IMR-90 (cell line): ENCODE measurements around the gene THADA. TPM values are rescaled to one million over a fixed set of nuclear protein-coding genes. Genes with fewer than 3 reads are reported as not detected.

Experiments
- ATAC-seq: fragments of 200-7000 bp; cut with Tn5 transposase; 2 replicates; pipeline ENCODE4 v1.9.1; 2020; ENCODE audit warnings: low read depth, mild to moderate bottlenecking, moderate library complexity
- BruUV-seq: library from RNA; stranded (reverse); fragments of 400-500 nt; replicated peaks from 2 replicates; lab custom pipeline; 2021; lab: Mats Ljungman, UMichigan
- CTCF ChIA-PET: fragments of 300-600 bp; formaldehyde crosslinking; extraction: SDS; loops from one replicate; lab custom pipeline; 2021; ENCODE audit warnings: antibody characterized with exemption; lab: Yijun Ruan, JAX
- POLR2A ChIA-PET: fragments of 300-600 bp; sonication (Branson Sonifier 250); formaldehyde crosslinking; loops from one replicate; lab custom pipeline; 2022; ENCODE audit warnings: antibody characterized with exemption; ENCODE audit not compliant: unreplicated experiment; lab: Charles Lee
- DNase-seq: peaks from one replicate; pipeline ENCODE4 v3.0.0; 2013
- H2AFZ ChIP-seq: replicated peaks from 2 replicates; pipeline ENCODE3; 2013; ENCODE audit warnings: low read length, mild to moderate bottlenecking; ENCODE audit not compliant: poor library complexity
- H2AK5ac ChIP-seq: 2 replicates; pipeline ENCODE4 v1.6.1; 2013; ENCODE audit warnings: low read depth, low read length, inconsistent platforms
- H2AK9ac ChIP-seq: replicated peaks from 2 replicates; pipeline ENCODE3; 2013; ENCODE audit warnings: mild to moderate bottlenecking, low read depth, low read length, moderate library complexity; ENCODE audit not compliant: poor library complexity
- H2BK120ac ChIP-seq: 2 replicates; pipeline ENCODE4 v1.6.1; 2013; ENCODE audit warnings: low read depth, low read length, inconsistent platforms
- H2BK15ac ChIP-seq: 3 replicates; pipeline ENCODE4 v1.6.1; 2013; ENCODE audit warnings: low read depth, low read length, inconsistent platforms
- H2BK20ac ChIP-seq: 2 replicates; pipeline ENCODE4 v1.6.1; 2013; ENCODE audit warnings: low read depth, mild to moderate bottlenecking, inconsistent platforms, low read length, moderate library complexity
- H2BK5ac ChIP-seq: 2 replicates; pipeline ENCODE4 v1.6.1; 2013; ENCODE audit warnings: mild to moderate bottlenecking, low read depth, low read length, inconsistent platforms; ENCODE audit not compliant: poor library complexity, severe bottlenecking
- H3K14ac ChIP-seq: replicated peaks from 2 replicates; pipeline ENCODE4 v1.6.1; 2013; ENCODE audit warnings: low read depth, low read length, inconsistent platforms
- H3K18ac ChIP-seq: 2 replicates; pipeline ENCODE4 v1.6.1; 2013; ENCODE audit warnings: low read depth, low read length, control low read depth
- H3K23ac ChIP-seq: 2 replicates; pipeline ENCODE4 v1.6.1; 2013; ENCODE audit warnings: low read depth, low read length, inconsistent platforms
- H3K27ac ChIP-seq: 2 replicates; pipeline ENCODE4 v1.5.1; 2013; ENCODE audit warnings: mild to moderate bottlenecking, control low read depth, low read length; ENCODE audit not compliant: insufficient read depth
- H3K27me3 ChIP-seq: 2 replicates; pipeline ENCODE4 v1.6.1; 2013; ENCODE audit warnings: low read length; ENCODE audit not compliant: control insufficient read depth, insufficient read depth
- H3K36me3 ChIP-seq: 2 replicates; pipeline ENCODE4 v1.6.1; 2013; ENCODE audit warnings: low read length, mixed read lengths; ENCODE audit not compliant: control insufficient read depth, insufficient read depth
- H3K4ac ChIP-seq: 2 replicates; pipeline ENCODE4 v1.6.1; 2013; ENCODE audit warnings: low read depth, low read length, inconsistent platforms
- H3K4me1 ChIP-seq: 2 replicates; pipeline ENCODE4 v1.6.1; 2013; ENCODE audit warnings: low read length, mixed read lengths; ENCODE audit not compliant: control insufficient read depth, insufficient read depth
- H3K4me2 ChIP-seq: 2 replicates; pipeline ENCODE4 v1.6.1; 2013; ENCODE audit warnings: low read depth, mild to moderate bottlenecking, control low read depth, low read length, moderate library complexity
- H3K4me3 ChIP-seq: 2 replicates; pipeline ENCODE4 v1.5.1; 2013; ENCODE audit warnings: low read depth, mild to moderate bottlenecking, control low read depth, low read length, moderate library complexity; ENCODE audit not compliant: insufficient read depth
- H3K56ac ChIP-seq: 2 replicates; pipeline ENCODE4 v1.6.1; 2013; ENCODE audit warnings: low read length, inconsistent platforms; ENCODE audit not compliant: insufficient read depth; ENCODE audit errors: extremely low read depth
- H3K79me1 ChIP-seq, 2 experiments: 2 replicates each; pipeline ENCODE4 v1.6.1; 2013; ENCODE audit warnings: low read length in 2 of 2, inconsistent platforms in 1 of 2, low read depth in 1 of 2
- H3K9ac ChIP-seq: 2 replicates; pipeline ENCODE4 v1.6.1; 2013; ENCODE audit warnings: low read depth, low read length, control low read depth
- H3K9me1 ChIP-seq: 2 replicates; pipeline ENCODE4 v1.6.1; 2013; ENCODE audit warnings: low read length, inconsistent platforms; ENCODE audit not compliant: insufficient read depth
- H3K9me3 ChIP-seq: 2 replicates; pipeline ENCODE4 v1.6.1; 2013; ENCODE audit warnings: low read length; ENCODE audit not compliant: control insufficient read depth, insufficient read depth
- H4K20me1 ChIP-seq: 2 replicates; pipeline ENCODE4 v1.6.1; 2013; ENCODE audit warnings: low read length, inconsistent platforms; ENCODE audit not compliant: insufficient read depth
- H4K5ac ChIP-seq: 2 replicates; pipeline ENCODE4 v1.6.1; 2013; ENCODE audit warnings: mild to moderate bottlenecking, low read depth, low read length, control low read depth
- H4K8ac ChIP-seq, 2 experiments: 2 replicates each; pipeline ENCODE4 v1.6.1; 2013; ENCODE audit warnings: low read depth in 2 of 2, low read length in 2 of 2, control low read depth in 1 of 2, inconsistent platforms in 1 of 2
- H4K91ac ChIP-seq: 2 replicates; pipeline ENCODE4 v1.6.1; 2013; ENCODE audit warnings: low read depth, low read length, inconsistent platforms; ENCODE audit not compliant: insufficient read depth
- BHLHE40 ChIP-seq: fragments of 150-350 bp; IDR thresholded peaks from 2 replicates; pipeline ENCODE4 v1.6.1; 2016; ENCODE audit warnings: mild to moderate bottlenecking, low read depth, low read length
- CEBPB ChIP-seq: IDR thresholded peaks from 2 replicates; pipeline ENCODE4 v1.6.1; 2012; ENCODE audit warnings: low read depth, low read length, improper control_type of control experiment
- CHD1 ChIP-seq: IDR thresholded peaks from 2 replicates; pipeline ENCODE4 v1.6.1; 2012; ENCODE audit warnings: low read depth, low read length, improper control_type of control experiment
- CTCF ChIP-seq: conservative IDR thresholded peaks from 2 replicates; pipeline ENCODE4 v1.5.1; 2012; ENCODE audit warnings: mild to moderate bottlenecking, low read depth, low read length, improper control_type of control experiment
- FOS ChIP-seq: fragments of 150-350 bp; IDR thresholded peaks from 2 replicates; pipeline ENCODE4 v1.6.1; 2016; ENCODE audit warnings: low read depth, low read length
- MAFK ChIP-seq: IDR thresholded peaks from 2 replicates; pipeline ENCODE4 v1.6.1; 2012; ENCODE audit warnings: low read depth, low read length, improper control_type of control experiment
- MAZ ChIP-seq: IDR thresholded peaks from 2 replicates; pipeline ENCODE4 v1.6.1; 2012; ENCODE audit warnings: low read depth, mild to moderate bottlenecking, low read length, improper control_type of control experiment, moderate library complexity, borderline replicate concordance
- MXI1 ChIP-seq: IDR thresholded peaks from 2 replicates; pipeline ENCODE4 v1.6.1; 2012; ENCODE audit warnings: low read depth, mild to moderate bottlenecking, low read length, moderate library complexity, borderline replicate concordance
- NFE2L2 ChIP-seq: fragments of 150-350 bp; IDR thresholded peaks from 2 replicates; pipeline ENCODE4 v1.6.1; 2016; ENCODE audit warnings: low read depth, mild to moderate bottlenecking, low read length
- POLR2A ChIP-seq: IDR thresholded peaks from 2 replicates; pipeline ENCODE4 v1.6.1; 2012; ENCODE audit warnings: mild to moderate bottlenecking, low read depth, low read length
- RAD21 ChIP-seq: IDR thresholded peaks from 2 replicates; pipeline ENCODE4 v1.6.1; 2012; ENCODE audit warnings: low read length, improper control_type of control experiment
- RCOR1 ChIP-seq: IDR thresholded peaks from 2 replicates; pipeline ENCODE4 v1.6.1; 2012; ENCODE audit warnings: mild to moderate bottlenecking, low read length, improper control_type of control experiment; ENCODE audit not compliant: insufficient replicate concordance
- RFX5 ChIP-seq: IDR thresholded peaks from 2 replicates; pipeline ENCODE4 v1.8.0; 2012; ENCODE audit warnings: low read depth, mild to moderate bottlenecking, low read length, moderate library complexity
- SMC3 ChIP-seq: fragments of 150-350 bp; IDR thresholded peaks from 2 replicates; pipeline ENCODE4 v1.6.1; 2016; ENCODE audit warnings: low read depth, mild to moderate bottlenecking, antibody characterized with exemption, low read length, moderate library complexity
- WGBS, 2 experiments: methylation state at CpG; one replicate each; pipeline versions ENCODE4 v1.1.5 to v1.1.7; 2013; ENCODE audit warnings: missing lambda C conversion rate in 2 of 2; ENCODE audit not compliant: insufficient read length in 1 of 2; ENCODE audit errors: extremely low coverage in 2 of 2; 5-methylcytosine and 5-hydroxymethylcytosine counted together
- dilution Hi-C: fragments of 300-500 bp; cut with HindIII; formaldehyde crosslinking; loops from one replicate; pipeline ENCODE4 v1.14.3; 2018; ENCODE audit warnings: low sequenced_read_pairs; ENCODE audit not compliant: unreplicated experiment
- in situ Hi-C: fragments of 300-500 bp; cut with MboI; formaldehyde crosslinking; loops from 3 replicates; pipeline ENCODE4 v1.14.3; 2019; ENCODE audit warnings: low sequenced_read_pairs, inconsistent platforms, mixed read lengths
- intact Hi-C: fragments of 100-400 bp; cut with micrococcal nuclease; formaldehyde crosslinking; loops from 2 replicates; pipeline ENCODE4 v1.10.0; 2022
- polyA plus RNA-seq, 3 experiments: library from polyadenylated mRNA; depleted of rRNA; stranded (reverse); fragments of >200 nt; gene quantifications; 2 replicates each; pipeline ENCODE4 v1.2.3, GENCODE V29; 2012; ENCODE audit warnings: low replicate concordance in 1 of 3
- total RNA-seq: library from RNA; depleted of rRNA; stranded (reverse); fragments of >200 nt; gene quantifications from 2 replicates; pipeline ENCODE4 v1.2.3, GENCODE V29; 2012
- TF ChIP-seq, protein P1 (sequence below): fragments of 150-350 bp; IDR thresholded peaks from 2 replicates; pipeline ENCODE4 v1.6.1; 2017; ENCODE audit warnings: mild to moderate bottlenecking, antibody characterized with exemption, low read length, low read depth

THADA gene
- total and polyA plus RNA-seq, 2 of the 4 experiments (the other 2 are of a cell fraction), result 10.5 to 21.3 TPM

DNA sequence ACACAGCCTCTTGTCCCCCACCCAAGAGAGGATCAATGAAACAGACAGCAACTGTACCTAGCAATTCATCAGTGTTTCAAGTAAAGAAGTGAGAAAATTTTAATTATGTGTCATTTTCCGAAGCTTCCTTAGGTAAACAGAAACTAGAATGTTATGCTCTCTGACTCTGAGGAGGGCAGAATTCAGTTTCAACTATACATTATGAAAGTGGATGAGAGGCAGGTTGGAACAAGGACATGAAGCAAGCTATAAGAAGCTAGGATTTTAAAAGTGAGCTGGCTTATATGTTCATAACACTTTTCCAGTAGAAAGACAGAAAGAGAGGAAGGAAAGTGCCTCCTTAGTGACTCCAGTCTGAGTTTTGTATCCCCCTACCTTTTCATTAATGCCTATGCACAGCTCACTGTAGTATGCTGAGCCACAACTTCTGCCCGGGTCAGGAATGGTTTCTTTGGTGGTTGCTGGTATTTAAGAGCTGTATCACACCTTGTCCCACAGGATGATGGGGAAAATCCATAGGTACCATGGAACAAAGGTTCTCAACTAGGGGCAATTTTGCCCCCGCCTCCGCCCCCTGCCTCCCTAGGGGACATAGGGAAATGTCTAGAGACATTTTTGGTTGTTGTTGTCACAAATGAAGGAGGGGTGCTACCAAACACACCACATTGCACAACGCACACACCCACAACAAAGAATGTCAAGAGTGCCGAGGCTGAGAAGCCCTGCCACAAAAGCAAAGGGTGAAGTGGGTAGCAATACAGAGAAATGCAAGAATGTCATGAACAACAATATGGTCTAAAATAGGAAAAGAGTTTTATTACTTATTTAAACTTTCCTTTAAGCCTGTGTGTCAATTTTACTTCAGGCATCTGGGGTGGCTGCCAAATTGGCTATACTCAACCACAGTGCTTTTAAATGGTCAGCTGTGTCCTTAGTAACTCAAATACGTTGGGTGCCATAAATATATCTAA is 208.5 kb downstream of the THADA start:
- WGBS, 2 experiments, result no CpG with 5 or more reads among the region's 7 CpGs
- Histone ChIP-seq H3K4ac (no peak overlapping the region), H2BK5ac (no peak overlapping the region), H3K23ac (no peak overlapping the region), H3K56ac (no peak overlapping the region), H3K27ac (no peak overlapping the region), H2BK120ac (no peak overlapping the region; the same call in 1 of the 2 replicates), H3K4me2 (no peak overlapping the region), H3K36me3 (no peaks in the 10 kb centered on the region), H4K8ac (no peak overlapping the region), H2AK5ac (no peak overlapping the region), H3K27me3 (no peaks in the 10 kb centered on the region), H3K14ac (0 out of 2 replicates have a peak overlapping the region, but pooled peaks have one; percentile 16), H3K9me1 (peaks cover 8% of the 10 kb centered on the region; the same call in 1 of the 2 replicates), H3K4me1 (peaks cover 9% of the 10 kb centered on the region), H2BK20ac (no peak overlapping the region), H4K91ac (no peak overlapping the region), H4K5ac (peak overlapping the region; percentile 44; the same call in 1 of the 2 replicates), H2AFZ (no peak overlapping the region), H4K20me1 (no peaks in the 10 kb centered on the region), H3K4me3 (no peak overlapping the region), H3K9me3 (no peaks in the 10 kb centered on the region), H2BK15ac (no peak overlapping the region), H2AK9ac (no peak overlapping the region), H3K18ac (peak overlapping the region; percentile 15), H3K79me1 (no peaks in the 10 kb centered on the region), H3K9ac (no peak overlapping the region)
- ChIA-PET POLR2A (no interaction called here), CTCF (interaction anchor here (0.6 kb wide), 2 partner anchors 55 to 408 kb away, joined by 3 read pairs; no protein-coding TSS in a partner anchor)
- intact Hi-C loops, result no loop called here
- BruUV-seq, result no TSS peak
- DNase-seq, result peak; percentile 52
- dilution Hi-C loops, result no loop called here
- ATAC-seq, result no peak
- in situ Hi-C loops, result no loop called here
- TF ChIP-seq, protein P1, sequence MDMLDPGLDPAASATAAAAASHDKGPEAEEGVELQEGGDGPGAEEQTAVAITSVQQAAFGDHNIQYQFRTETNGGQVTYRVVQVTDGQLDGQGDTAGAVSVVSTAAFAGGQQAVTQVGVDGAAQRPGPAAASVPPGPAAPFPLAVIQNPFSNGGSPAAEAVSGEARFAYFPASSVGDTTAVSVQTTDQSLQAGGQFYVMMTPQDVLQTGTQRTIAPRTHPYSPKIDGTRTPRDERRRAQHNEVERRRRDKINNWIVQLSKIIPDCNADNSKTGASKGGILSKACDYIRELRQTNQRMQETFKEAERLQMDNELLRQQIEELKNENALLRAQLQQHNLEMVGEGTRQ, result no peak
- TF ChIP-seq RFX5 (no peak), BHLHE40 (no peak), MAFK (no peak), POLR2A (no peak), MAZ (no peak), CHD1 (no peak), FOS (no peak), NFE2L2 (no peak), MXI1 (no peak), CEBPB (no peak), SMC3 (no peak), CTCF (no peak), RAD21 (no peak), RCOR1 (no peak)
